GM10248 (cell line): ENCODE results near the gene WFDC5.

Source experiments
- CTCF ChIA-PET: fragments of 300-600 bp; sonication (Branson Sonifier 250); formaldehyde crosslinking; extraction: SDS; loops from one replicate; lab custom pipeline; 2021; ENCODE audit warnings: antibody characterized with exemption; lab: Yijun Ruan, JAX
- POLR2A ChIA-PET: fragments of 350-650 bp; sonication (Branson Sonifier 250); formaldehyde crosslinking; extraction: SDS; loops from one replicate; lab custom pipeline; 2020; ENCODE audit warnings: antibody characterized with exemption; lab: Yijun Ruan, JAX
- DNase-seq: peaks from one replicate; pipeline ENCODE4 v3.0.0; 2012; ENCODE audit errors: extremely low spot score
- TF ChIP-seq, protein P1 (sequence below): IDR thresholded peaks from 2 replicates; pipeline ENCODE4 v1.5.1; 2012; ENCODE audit warnings: mild to moderate bottlenecking, low read depth; ENCODE audit errors: extremely low read depth, missing control alignments, control extremely low read depth

WFDC5 gene

DNA sequence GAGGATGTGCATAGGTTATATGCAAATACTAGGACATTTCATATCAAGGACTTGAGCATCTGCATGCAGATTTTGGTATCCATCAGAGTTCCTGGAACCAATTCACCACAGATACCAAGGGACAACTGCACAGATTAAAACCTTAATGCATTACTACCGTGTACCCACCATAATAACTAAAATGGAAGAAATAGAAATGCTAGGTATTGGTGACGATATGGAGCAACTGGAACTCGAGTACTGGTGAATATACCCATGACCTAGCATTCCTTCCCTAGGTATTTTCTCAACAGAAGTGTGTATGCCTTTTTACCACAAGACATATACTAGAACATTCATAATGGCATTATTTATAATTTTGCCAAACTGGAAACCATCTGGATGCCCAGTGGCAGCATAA, 32.5 kb downstream of the WFDC5 start:
- TF ChIP-seq, protein P1, sequence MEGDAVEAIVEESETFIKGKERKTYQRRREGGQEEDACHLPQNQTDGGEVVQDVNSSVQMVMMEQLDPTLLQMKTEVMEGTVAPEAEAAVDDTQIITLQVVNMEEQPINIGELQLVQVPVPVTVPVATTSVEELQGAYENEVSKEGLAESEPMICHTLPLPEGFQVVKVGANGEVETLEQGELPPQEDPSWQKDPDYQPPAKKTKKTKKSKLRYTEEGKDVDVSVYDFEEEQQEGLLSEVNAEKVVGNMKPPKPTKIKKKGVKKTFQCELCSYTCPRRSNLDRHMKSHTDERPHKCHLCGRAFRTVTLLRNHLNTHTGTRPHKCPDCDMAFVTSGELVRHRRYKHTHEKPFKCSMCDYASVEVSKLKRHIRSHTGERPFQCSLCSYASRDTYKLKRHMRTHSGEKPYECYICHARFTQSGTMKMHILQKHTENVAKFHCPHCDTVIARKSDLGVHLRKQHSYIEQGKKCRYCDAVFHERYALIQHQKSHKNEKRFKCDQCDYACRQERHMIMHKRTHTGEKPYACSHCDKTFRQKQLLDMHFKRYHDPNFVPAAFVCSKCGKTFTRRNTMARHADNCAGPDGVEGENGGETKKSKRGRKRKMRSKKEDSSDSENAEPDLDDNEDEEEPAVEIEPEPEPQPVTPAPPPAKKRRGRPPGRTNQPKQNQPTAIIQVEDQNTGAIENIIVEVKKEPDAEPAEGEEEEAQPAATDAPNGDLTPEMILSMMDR: no peak
- DNase-seq: no peak
- ChIA-PET CTCF (interaction anchor here (1.2 to 3.8 kb wide), 3 partner anchors 12 to 18 kb away, joined by 4 to 29 read pairs (median 7); partner anchors contain the start of gene KCNS1), POLR2A (no interaction called here)

DNA sequence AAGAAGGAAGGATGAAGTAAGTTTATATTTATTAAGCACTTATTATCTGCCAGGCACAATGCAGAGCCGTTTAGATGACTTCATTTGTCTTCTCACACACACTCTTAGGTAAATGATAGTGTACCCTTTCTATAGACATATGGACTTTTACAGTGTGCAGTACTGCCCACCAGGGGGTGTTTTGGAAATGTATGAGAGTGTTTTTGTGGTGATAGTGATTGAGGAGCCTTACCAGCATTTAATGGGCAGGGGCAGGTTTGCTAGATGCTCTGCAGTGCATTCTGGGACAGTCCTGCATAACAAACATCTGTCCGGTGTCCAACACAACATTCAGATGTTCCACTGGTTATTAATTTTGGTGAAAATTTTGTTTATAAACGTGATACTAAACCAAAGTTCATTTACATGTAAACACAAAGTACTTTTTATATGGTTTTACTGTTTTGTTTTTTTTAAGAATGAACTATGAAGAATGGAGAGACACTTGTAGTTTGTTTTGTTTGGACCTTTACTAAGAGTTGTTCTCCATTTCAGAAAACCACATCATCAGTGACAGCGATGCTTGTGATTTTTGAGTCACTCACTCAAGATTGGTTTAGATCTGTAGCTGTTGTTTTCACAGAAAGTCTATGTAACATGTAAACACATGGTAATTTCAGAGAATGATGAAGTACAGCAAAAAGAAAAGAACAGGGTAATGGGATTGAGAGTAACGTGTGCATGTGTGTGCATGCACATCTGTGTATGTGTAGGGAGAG, 33.9 kb downstream of the WFDC5 start:
- ChIA-PET CTCF (interaction anchor here (3.8 kb wide), 1 partner anchor 14 kb away, joined by 29 read pairs; no protein-coding TSS in a partner anchor), POLR2A (no interaction called here)
- no peak for DNase-seq
- TF ChIP-seq, protein P1: no peak

DNA sequence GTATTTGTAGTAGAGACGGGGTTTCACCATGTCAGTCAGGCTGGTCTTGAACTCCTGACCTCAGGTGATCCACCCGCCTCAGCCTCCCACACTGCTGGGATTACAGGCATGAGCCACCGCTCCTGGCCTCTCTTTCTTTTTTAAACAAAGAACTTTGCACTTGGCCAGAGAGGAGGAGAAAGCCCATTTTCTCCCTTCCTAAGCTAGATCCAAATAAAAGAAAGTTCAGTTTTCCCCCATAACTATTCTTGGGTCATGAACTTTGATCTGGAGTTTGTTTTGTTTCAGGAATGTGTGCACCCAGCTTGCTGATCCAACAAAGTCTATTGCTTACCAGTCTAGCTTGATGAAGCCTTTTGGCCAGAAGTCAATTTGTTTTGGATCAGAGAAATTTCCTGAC, 37.4 kb downstream of the WFDC5 start:
- ChIA-PET POLR2A (no interaction called here), CTCF (interaction anchor here (1.1 to 3.7 kb wide), 6 partner anchors 9 to 34 kb away, joined by 3 to 25 read pairs (median 7); no protein-coding TSS in a partner anchor)
- TF ChIP-seq, protein P1: no peak
- DNase-seq: no peak

DNA sequence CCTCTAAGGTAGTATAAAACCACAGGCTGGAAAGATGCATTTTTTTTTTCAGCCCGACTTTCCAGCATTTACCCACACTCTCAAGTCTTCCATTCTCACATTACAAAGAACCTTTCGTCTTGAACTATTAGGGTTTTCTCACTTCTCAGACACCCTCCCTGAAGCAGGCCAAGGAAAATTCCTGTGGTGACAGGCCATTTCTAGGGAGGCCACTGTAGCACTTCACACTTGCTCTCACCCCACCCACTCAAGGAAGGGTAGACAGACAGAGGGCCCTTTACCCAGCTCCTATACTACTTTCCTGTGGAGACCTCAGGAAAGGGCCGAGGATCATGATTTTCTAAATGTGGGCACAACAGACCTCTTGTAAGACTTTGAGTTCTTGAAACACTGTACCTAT, 41.8 kb downstream of the WFDC5 start:
- ChIA-PET POLR2A (no interaction called here), CTCF (interaction anchor here (0.6 to 4.7 kb wide), 5 partner anchors 12 to 30 kb away, joined by 3 to 33 read pairs (median 13); no protein-coding TSS in a partner anchor)
- TF ChIP-seq, protein P1: no peak
- no peak for DNase-seq

DNA sequence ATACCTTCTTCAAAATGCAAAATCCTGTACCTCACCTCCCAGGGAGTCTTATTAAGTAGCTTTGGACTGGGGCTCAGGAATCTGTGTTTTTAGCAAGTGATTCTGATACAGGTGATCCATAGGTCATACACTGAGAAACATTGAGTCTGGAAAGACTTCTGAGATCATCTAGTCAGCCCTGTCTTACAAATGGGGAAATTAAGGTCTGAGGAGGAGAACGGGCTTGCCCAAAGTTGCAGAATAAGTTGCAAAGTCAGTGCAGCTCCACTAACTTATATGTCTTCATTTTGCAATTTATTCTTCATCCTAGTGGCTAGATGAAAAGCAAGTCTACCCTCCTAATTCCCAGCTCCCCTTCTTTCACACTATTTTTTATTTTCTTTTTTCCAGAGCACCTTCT, 42.9 kb downstream of the WFDC5 start:
- DNase-seq: no peak
- POLR2A ChIA-PET: interaction anchor here (0.6 kb wide), 1 partner anchor 70 kb away, joined by 3 read pairs; no protein-coding TSS in a partner anchor
- TF ChIP-seq, protein P1: no peak
- CTCF ChIA-PET: interaction anchor here (1.2 to 4.7 kb wide), 7 partner anchors 11 to 41 kb away, joined by 3 to 33 read pairs (median 12); no protein-coding TSS in a partner anchor

DNA sequence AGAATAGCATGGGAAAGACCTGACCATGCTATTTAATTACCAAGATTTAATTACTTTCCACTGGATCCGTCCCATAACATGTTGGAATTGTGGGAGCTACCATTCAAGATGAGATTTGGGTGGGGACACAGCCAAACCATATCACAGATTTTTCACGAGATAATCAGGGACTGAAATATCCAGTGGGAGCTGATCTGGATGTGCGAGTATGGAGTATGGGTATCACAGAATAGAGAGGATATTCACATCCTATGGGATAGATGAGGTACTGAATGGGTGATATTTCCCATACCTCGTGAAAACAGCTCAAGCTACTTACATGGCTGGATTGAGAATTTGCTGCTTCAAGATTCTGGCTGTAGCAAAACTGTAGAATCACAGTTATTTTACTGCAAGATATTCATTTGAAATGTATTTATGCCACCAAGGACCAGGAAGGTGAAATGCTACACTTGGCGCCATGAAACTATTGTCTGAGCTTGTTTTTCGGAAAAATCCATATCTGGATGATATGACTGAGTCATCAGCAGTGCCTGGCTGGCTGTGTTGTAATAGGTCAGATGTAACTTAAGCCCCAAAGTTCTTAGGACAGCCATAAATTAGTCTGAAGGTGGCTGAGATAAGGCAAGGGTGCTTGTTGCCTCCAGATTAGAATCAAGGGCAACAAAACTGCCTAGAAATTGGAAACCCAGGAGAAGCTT, 43.9 kb downstream of the WFDC5 start:
- TF ChIP-seq, protein P1: no peak
- POLR2A ChIA-PET: interaction anchor here (0.5 to 0.7 kb wide), 2 partner anchors 13 to 26 kb away, joined by 3 to 5 read pairs; no protein-coding TSS in a partner anchor
- CTCF ChIA-PET: interaction anchor here (0.9 to 4.7 kb wide), 8 partner anchors 10 to 42 kb away, joined by 3 to 33 read pairs (median 8); no protein-coding TSS in a partner anchor
- DNase-seq: no peak
